Measurements from ENCODE around the gene OPCML.

GRCh38 chr11:133291780-133292179 is 240.5 kb downstream of the OPCML start:
- TF ChIP-seq CTCF (conservative IDR thresholded peaks at IDR 0.05) (no peak), EZH2 (IDR thresholded peaks at IDR 0.05; ENCODE audit: low read depth) (no peak)

Measured in PC-9 (cell line).